SH-SY5Y (cell line): ENCODE measurements around the gene GABRR1.

Experiments
- GATA2 ChIP-seq: IDR thresholded peaks from 2 replicates; pipeline ENCODE4 v1.6.1; 2011; ENCODE audit warnings: mild to moderate bottlenecking, low read depth, low read length
- GATA3 ChIP-seq: IDR thresholded peaks from 2 replicates; pipeline ENCODE4 v1.6.1; 2011; ENCODE audit warnings: low read depth, mild to moderate bottlenecking, low read length, moderate library complexity

- no peak for TF ChIP-seq GATA2
- TF ChIP-seq GATA3, result no peak
Measured at GRCh38 chr6:89134723-89135122, 82.4 kb downstream of the GABRR1 start.
